IMR-90 (cell line): ENCODE measurements around the gene EDC4.

Experiments
- MXI1 ChIP-seq: IDR thresholded peaks from 2 replicates; pipeline ENCODE4 v1.6.1; 2012; ENCODE audit warnings: low read depth, mild to moderate bottlenecking, low read length, moderate library complexity, borderline replicate concordance
- TF ChIP-seq, protein P1 (sequence below): conservative IDR thresholded peaks from 2 replicates; pipeline ENCODE4 v1.5.1; 2012; ENCODE audit warnings: mild to moderate bottlenecking, low read depth, low read length, improper control_type of control experiment

DNA sequence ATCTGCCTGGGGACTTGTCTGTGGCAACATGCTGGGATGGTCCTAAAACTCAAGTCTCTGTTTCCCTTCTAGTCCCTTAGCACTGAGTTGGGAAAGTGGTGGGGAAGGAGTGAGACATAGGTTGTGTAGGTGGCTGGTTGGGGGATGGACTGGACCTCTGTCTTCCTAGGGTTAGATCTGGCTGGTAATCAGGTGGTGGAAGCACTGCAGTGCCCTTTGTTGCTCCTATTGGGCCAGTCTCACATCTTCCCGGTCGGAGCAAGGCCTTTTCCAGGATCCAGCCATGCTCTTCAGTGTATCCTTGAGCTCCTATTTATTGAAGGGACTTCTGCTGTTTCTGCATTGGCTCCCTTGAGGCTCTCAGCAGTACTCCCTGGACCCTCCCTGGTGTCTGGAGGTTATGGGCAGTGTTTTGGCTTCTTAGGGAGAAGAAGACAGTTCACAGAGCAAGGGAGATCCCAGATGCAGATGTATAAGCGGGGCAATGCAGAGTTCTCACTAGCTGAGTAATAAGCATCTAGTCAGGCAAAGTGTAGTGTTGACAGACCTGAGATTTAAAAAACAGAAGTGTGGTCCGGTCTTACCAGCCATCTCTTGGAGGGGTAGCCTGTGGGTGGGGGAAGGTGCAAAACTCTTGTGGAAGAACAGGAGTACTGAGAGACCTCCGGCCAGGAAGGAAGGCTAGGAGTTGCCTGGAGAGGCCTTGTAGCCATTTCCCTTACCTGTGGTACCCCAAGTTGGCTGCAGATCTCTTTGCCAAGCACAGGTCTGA is 27.4 kb upstream of the EDC4 start:
- TF ChIP-seq MXI1 = no peak
- TF ChIP-seq, protein P1, sequence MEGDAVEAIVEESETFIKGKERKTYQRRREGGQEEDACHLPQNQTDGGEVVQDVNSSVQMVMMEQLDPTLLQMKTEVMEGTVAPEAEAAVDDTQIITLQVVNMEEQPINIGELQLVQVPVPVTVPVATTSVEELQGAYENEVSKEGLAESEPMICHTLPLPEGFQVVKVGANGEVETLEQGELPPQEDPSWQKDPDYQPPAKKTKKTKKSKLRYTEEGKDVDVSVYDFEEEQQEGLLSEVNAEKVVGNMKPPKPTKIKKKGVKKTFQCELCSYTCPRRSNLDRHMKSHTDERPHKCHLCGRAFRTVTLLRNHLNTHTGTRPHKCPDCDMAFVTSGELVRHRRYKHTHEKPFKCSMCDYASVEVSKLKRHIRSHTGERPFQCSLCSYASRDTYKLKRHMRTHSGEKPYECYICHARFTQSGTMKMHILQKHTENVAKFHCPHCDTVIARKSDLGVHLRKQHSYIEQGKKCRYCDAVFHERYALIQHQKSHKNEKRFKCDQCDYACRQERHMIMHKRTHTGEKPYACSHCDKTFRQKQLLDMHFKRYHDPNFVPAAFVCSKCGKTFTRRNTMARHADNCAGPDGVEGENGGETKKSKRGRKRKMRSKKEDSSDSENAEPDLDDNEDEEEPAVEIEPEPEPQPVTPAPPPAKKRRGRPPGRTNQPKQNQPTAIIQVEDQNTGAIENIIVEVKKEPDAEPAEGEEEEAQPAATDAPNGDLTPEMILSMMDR = no peak
